ENCODE results near the gene PSMD14.

Gene PSMD14

DNA sequence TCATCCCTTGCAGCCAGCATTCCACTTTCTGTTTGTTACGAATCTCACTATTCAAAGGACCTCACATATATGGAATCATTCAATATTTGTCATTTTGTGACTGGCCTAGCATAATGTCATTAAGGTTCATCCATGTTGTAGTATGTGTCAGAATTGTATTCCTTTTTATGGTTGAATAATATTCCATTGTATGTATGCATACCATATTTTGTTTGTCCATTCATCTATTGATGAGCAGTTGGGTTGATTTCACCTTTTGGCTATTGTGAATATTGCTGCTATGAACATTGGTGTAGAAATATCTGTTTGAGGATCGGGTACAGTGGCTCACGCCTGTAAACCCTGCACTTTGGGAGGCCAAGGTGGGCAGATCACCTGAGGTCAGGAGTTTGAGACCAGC lies 35.0 kb downstream of the PSMD14 start:
- H3K4me3 ChIP-seq (replicated peaks; ENCODE audit: low read depth, low read length) = no peak overlapping the region
- TF ChIP-seq, protein P1, sequence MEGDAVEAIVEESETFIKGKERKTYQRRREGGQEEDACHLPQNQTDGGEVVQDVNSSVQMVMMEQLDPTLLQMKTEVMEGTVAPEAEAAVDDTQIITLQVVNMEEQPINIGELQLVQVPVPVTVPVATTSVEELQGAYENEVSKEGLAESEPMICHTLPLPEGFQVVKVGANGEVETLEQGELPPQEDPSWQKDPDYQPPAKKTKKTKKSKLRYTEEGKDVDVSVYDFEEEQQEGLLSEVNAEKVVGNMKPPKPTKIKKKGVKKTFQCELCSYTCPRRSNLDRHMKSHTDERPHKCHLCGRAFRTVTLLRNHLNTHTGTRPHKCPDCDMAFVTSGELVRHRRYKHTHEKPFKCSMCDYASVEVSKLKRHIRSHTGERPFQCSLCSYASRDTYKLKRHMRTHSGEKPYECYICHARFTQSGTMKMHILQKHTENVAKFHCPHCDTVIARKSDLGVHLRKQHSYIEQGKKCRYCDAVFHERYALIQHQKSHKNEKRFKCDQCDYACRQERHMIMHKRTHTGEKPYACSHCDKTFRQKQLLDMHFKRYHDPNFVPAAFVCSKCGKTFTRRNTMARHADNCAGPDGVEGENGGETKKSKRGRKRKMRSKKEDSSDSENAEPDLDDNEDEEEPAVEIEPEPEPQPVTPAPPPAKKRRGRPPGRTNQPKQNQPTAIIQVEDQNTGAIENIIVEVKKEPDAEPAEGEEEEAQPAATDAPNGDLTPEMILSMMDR (IDR thresholded peaks at IDR 0.05; ENCODE audit: low read length, missing control alignments) = no peak
- no peak for DNase-seq (ENCODE audit: low read depth)

DNA sequence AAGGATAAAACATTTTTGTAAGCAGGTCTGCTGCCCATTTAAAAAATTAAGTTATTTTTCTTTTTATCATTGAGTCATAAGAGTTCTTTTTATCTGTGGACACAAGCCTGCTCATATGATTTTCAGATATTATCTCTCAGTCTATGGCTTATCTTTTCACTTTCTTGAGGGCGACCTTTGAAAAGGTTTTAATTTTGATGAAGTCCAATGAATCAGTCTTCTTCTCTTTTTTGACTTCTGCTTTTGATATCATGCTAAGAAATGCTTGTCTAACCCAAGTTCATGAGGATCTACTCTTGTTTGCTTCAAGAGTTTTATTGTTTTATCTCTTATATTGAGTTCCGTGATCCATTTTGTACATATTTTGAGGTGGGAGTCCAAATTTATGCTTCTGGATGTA lies 36.5 kb downstream of the PSMD14 start:
- TF ChIP-seq, protein P1 (IDR thresholded peaks at IDR 0.05; ENCODE audit: low read length, missing control alignments) = no peak
- no peak overlapping the region for H3K4me3 ChIP-seq (replicated peaks; ENCODE audit: low read depth, low read length)
- DNase-seq (ENCODE audit: low read depth) = no peak

DNA sequence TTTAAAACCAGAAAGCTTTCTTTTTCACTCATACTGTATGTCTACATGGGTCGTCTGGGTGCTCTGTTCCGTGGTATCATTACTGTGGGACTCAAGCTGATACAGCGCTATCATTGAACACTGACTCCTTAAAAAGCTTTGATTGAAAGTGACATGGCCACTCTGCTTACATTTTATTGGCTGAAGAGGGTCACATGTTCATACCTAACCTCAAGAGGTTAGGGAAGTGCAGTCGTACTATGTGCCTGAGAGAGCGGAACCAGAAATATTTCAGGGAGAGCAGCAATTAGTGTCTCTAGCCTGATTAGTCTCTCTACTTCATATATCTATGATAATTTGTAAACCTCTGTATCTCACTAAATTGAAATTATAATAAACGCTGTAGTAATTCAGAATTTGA lies 43.5 kb downstream of the PSMD14 start:
- TF ChIP-seq, protein P1 (IDR thresholded peaks at IDR 0.05; ENCODE audit: low read length, missing control alignments) = no peak

DNA sequence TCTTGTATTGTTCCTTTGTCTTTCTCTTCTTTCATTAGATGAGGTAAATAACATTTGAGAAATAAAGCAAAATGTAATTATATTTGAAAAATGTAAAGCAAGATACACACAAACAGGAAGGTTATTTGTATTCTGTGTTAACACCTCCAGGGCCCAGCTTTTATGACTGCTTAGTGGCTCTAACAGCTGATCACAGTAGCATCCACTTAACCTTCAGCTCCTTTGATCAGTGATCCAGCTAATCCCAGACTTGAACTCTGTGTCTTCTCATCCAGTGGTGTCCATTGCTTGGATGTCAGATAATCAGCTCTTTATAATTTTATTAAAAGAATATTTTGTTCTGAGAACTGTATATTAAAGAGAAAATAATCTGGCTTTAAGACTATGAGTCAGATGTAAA lies 44.5 kb downstream of the PSMD14 start:
- TF ChIP-seq, protein P1 (IDR thresholded peaks at IDR 0.05; ENCODE audit: low read length, missing control alignments) = no peak
- no peak overlapping the region for H3K4me3 ChIP-seq (replicated peaks; ENCODE audit: low read depth, low read length)
- DNase-seq (ENCODE audit: low read depth) = no peak

More for the DNA sequence above, 43.5 kb downstream of the PSMD14 start:
- no peak for DNase-seq (ENCODE audit: low read depth)
- H3K4me3 ChIP-seq (replicated peaks; ENCODE audit: low read depth, low read length) = no peak overlapping the region

DNA sequence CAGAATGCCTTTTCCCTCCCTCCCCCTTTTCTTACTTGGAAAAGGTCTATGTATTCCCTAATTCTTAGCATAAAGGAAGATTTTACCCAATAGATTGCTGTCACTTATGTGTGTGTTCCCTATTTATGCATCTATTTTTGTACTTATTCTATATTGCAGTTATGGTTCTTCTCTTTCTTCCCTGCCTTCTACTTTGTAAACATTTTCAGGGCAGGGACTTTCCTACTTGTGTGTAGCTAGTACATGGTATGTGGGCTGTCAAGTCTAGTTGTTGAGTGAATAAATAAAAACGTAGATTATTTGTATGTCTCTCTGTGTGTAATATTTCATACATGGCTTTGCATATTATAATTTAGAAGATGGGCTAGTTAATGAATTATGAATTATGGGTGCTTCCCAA lies 45.3 kb downstream of the PSMD14 start:
- no peak for DNase-seq (ENCODE audit: low read depth)
- no peak overlapping the region for H3K4me3 ChIP-seq (replicated peaks; ENCODE audit: low read depth, low read length)
- TF ChIP-seq, protein P1 (IDR thresholded peaks at IDR 0.05; ENCODE audit: low read length, missing control alignments) = no peak

DNA sequence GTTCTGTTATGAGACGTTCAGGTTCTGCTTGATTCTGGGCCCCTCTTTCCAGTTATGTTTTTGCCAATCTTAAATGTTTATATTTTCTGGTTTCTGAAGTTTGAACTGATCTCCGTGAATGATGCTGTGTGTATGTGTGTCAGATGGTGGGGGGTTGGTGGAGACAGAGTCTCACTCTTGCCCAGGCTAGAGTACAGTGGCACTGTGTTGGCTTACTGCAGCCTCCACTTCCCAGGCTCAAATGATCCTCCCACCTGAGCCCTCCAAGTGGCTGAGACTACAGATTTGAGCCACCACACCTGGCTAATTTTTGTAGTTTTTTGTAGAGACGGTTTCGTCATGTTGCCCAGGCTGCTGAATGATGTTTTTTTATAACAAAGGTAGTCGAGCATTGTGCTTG lies 45.9 kb downstream of the PSMD14 start:
- no peak for DNase-seq (ENCODE audit: low read depth)
- no peak overlapping the region for H3K4me3 ChIP-seq (replicated peaks; ENCODE audit: low read depth, low read length)
- TF ChIP-seq, protein P1 (IDR thresholded peaks at IDR 0.05; ENCODE audit: low read length, missing control alignments) = no peak

DNA sequence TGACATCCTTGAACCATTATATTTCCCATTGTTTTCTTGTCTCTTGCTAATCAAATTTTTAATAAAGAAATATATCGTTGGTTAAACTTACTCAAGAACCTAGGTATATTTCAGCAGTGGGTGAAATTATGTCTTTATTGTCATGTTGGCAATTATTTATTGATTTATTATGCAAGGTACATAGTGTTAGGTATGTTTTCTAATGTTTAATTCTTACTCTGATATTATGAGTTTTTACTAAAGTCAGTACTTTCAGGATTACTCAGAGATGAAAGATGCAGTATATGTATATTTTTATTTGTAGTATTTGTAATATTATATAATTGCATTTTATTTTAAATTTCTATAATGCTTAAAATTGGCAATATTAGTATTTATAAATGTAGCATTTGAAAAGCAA lies 46.9 kb downstream of the PSMD14 start:
- DNase-seq (ENCODE audit: low read depth) = no peak

More for the DNA sequence above, 46.9 kb downstream of the PSMD14 start:
- no peak overlapping the region for H3K4me3 ChIP-seq (replicated peaks; ENCODE audit: low read depth, low read length)
- TF ChIP-seq, protein P1 (IDR thresholded peaks at IDR 0.05; ENCODE audit: low read length, missing control alignments) = no peak
